HG03108 (cell line): ENCODE results near the gene STRADA.

Experiments used
- ATAC-seq: cut with Tn5 transposase; IDR thresholded peaks from one replicate; pipeline ENCODE4 v1.9.1; 2021; ENCODE audit warnings: moderate library complexity; ENCODE audit not compliant: unreplicated experiment

STRADA gene

GRCh38 chr17:63686138-63686685 lies 55.4 kb downstream of the STRADA start:
- no peak for ATAC-seq

DNA sequence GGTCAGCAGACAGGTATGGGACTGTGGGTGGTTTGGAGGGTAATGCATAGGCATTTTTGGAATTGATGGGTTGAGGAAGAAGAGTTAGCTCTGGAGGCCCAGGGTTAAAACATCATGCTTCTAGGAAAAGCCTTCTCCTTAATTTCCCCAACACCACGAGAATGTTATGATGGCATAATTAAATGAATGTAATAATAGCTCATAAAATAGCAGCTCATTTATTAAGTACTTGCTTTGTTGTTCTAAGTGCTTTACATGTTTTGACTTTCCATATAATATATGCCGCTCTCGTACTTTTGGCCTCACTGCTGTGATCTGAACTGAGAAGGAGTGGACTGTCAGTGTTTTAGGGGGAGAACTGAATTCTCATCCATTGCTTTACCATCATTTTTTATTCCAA lies 56.0 kb downstream of the STRADA start:
- ATAC-seq, result no peak

DNA sequence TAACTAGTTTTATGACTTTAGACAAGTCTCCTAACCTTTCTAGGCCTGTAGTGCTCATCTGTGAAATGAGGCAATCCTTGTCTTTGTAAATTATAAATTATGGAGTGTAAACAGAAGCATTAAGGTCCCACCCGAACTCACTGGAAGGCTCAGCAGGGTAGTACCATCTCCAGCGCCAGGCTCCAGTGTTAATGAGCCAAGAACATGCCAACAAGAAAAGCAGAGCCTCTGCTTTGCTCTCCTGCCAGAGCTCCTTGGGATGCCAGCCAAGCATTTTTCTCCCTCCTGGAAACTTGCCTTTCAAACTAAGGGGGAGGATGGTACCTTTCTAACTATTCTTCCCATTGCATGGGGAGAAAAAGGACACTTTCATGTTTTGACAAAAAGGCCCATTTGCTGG lies 56.6 kb downstream of the STRADA start:
- no peak for ATAC-seq

GRCh38 chr17:63682981-63683380 lies 58.6 kb downstream of the STRADA start:
- no peak for ATAC-seq

DNA sequence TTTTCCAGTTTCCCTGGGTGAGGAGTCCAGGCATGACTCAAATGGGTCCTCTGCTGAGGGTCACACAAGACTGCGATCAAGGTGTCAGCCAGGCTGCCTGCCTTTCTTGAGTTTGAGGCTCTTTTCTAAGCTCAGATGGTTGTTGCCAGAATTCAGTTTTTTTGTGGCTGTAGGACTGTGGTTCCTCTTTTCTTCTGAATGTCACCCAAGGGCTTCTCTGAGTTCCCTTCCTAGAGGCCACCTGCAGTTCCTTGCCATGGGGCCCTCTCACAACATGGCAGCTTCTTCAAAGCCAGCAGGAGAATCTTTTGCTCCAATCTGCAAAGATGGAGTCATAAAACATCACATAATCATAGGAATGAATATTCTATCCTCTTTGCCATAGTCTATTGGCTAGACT lies 59.2 kb downstream of the STRADA start:
- ATAC-seq, result no peak

DNA sequence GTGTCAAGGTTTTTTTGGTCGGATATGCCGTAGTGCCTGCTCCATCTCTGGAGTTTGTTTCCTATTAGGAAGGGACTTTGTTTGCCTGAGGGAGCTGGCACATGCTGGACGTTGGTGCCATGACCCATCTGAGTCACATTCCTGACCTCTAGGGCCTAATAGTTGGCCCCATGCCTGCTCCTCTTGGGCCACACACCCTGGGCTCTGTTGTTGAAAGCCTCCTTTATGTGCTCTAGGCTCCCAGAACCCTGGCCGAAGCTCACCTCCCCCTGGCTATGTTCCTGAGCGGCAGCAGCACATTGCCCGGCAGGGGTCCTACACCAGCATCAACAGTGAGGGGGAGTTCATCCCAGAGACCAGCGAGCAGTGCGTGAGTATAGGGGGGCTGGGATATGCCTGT lies 60.1 kb downstream of the STRADA start:
- no peak for ATAC-seq

- no peak for ATAC-seq
These were observed 60.9 kb downstream of the STRADA start for GRCh38 chr17:63680700-63681099.

DNA sequence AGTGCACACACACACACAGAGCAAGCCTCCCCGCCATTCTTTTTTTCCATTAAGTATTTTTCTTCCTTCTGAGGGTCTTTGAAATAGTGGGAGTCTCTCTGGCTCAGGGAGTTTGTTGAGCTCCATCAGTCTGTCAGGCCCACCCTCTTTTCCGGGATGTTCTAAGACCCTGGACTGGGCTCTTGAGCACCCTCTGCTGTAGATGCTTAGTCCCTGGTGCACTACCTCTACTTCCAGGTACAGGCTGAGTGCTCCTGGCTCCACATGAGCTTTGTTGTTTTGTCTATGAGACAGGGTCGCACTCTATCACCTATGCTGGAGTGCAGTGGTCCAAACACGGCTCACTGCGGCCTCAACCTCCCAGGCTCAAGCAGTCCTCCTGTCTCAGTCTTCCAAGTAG lies 62.4 kb downstream of the STRADA start:
- no peak for ATAC-seq

- no peak for ATAC-seq
These were observed 65.0 kb downstream of the STRADA start for GRCh38 chr17:63676584-63676983.

- no peak for ATAC-seq
These were observed 65.7 kb downstream of the STRADA start for GRCh38 chr17:63675607-63676546.

DNA sequence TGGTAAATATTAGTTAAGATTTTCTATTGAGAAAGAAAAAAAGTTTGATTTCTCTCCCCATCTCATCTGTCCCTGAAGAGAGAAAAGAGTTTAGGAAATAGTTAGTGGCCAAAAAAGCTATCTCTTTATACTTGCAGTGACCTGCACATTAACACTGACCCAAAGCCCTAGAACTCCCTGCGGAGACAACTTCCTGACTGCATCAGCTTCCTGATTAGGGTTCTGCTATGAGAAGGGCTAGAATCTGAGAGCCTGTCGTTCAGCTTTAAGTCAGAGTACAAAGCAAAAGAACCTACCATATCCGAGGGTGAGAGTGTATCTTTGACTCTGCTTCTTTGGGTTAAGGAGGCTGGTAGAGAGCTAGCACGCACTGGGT lies 66.4 kb downstream of the STRADA start:
- no peak for ATAC-seq

GRCh38 chr17:63672856-63673255 lies 68.7 kb downstream of the STRADA start:
- no peak for ATAC-seq

- ATAC-seq, result peak; percentile 63
These were observed 75.9 kb downstream of the STRADA start for GRCh38 chr17:63665527-63666214.

GRCh38 chr17:63659850-63660249 lies 81.7 kb downstream of the STRADA start:
- no peak for ATAC-seq

- no peak for ATAC-seq
These were observed 83.2 kb downstream of the STRADA start for GRCh38 chr17:63658366-63658765.

- ATAC-seq, result no peak
These were observed 83.8 kb downstream of the STRADA start for GRCh38 chr17:63657786-63658185.

- ATAC-seq, result no peak
These were observed 88.5 kb downstream of the STRADA start for GRCh38 chr17:63653050-63653449.
